ENCODE measurements around the gene MARCHF3. TPM values are rescaled to one million over a fixed set of nuclear protein-coding genes. Genes with fewer than 3 reads are reported as not detected.

Gene MARCHF3
- total RNA-seq, 1 experiment from 2014 or later: 1.1 TPM

- Histone ChIP-seq H3K4me1 (ENCODE audit: insufficient read depth, low read length, poor library complexity, severe bottlenecking) (no peaks in the 10 kb centered on the region), H3K36me3 (ENCODE audit: insufficient read depth, low read length, poor library complexity, severe bottlenecking) (no peaks in the 10 kb centered on the region), H3K27ac (ENCODE audit: low read depth, low read length, poor library complexity, severe bottlenecking) (no peak overlapping the region), H3K9me3 (ENCODE audit: low read depth, low read length, poor library complexity, severe bottlenecking) (no peaks in the 10 kb centered on the region), H3K4me3 (ENCODE audit: low read depth, low read length, poor library complexity, severe bottlenecking) (no peak overlapping the region), H3K27me3 (replicated peaks; ENCODE audit: insufficient read depth, low read depth, low read length, poor library complexity) (no peaks in the 10 kb centered on the region)
- POLR2A ChIA-PET (ENCODE audit: low non-redundant PET): no interaction called here
- no peak for DNase-seq (ENCODE audit: low spot score)
- CTCF ChIA-PET: no interaction called here
- TF ChIP-seq EZH2 (IDR thresholded peaks at IDR 0.05; ENCODE audit: borderline replicate concordance, low read depth, low read length, poor library complexity, severe bottlenecking) (no peak), CTCF (conservative IDR thresholded peaks at IDR 0.05; ENCODE audit: low read depth, low read length) (no peak)
- no TSS peak for BruUV-seq (replicated peaks)
- intact Hi-C loops (cut with micrococcal nuclease; ENCODE audit: unreplicated experiment): no loop called here
Measured at GRCh38 chr5:127015716-127016115, 14.6 kb downstream of the MARCHF3 start.

GRCh38 chr5:127014573-127014972 is 15.8 kb downstream of the MARCHF3 start:
- H3K9me3 ChIP-seq (ENCODE audit: low read depth, low read length, poor library complexity, severe bottlenecking): no peaks in the 10 kb centered on the region
- H3K4me3 ChIP-seq (ENCODE audit: low read depth, low read length, poor library complexity, severe bottlenecking): no peak overlapping the region
- H3K4me1 ChIP-seq (ENCODE audit: insufficient read depth, low read length, poor library complexity, severe bottlenecking): no peaks in the 10 kb centered on the region
- CTCF ChIA-PET: no interaction called here
- H3K36me3 ChIP-seq (ENCODE audit: insufficient read depth, low read length, poor library complexity, severe bottlenecking): no peaks in the 10 kb centered on the region
- BruUV-seq (replicated peaks): no TSS peak
- DNase-seq (ENCODE audit: low spot score): no peak
- intact Hi-C loops (cut with micrococcal nuclease; ENCODE audit: unreplicated experiment): no loop called here
- POLR2A ChIA-PET (ENCODE audit: low non-redundant PET): no interaction called here
- no peaks in the 10 kb centered on the region for H3K27me3 ChIP-seq (replicated peaks; ENCODE audit: insufficient read depth, low read depth, low read length, poor library complexity)
- no peak for TF ChIP-seq EZH2 (IDR thresholded peaks at IDR 0.05; ENCODE audit: borderline replicate concordance, low read depth, low read length, poor library complexity, severe bottlenecking)
- TF ChIP-seq CTCF (conservative IDR thresholded peaks at IDR 0.05; ENCODE audit: low read depth, low read length): no peak
- no peak overlapping the region for H3K27ac ChIP-seq (ENCODE audit: low read depth, low read length, poor library complexity, severe bottlenecking)

GRCh38 chr5:127013407-127013806 is 17.0 kb downstream of the MARCHF3 start:
- Histone ChIP-seq H3K4me1 (ENCODE audit: insufficient read depth, low read length, poor library complexity, severe bottlenecking) (no peaks in the 10 kb centered on the region), H3K27me3 (replicated peaks; ENCODE audit: insufficient read depth, low read depth, low read length, poor library complexity) (no peaks in the 10 kb centered on the region), H3K36me3 (ENCODE audit: insufficient read depth, low read length, poor library complexity, severe bottlenecking) (no peaks in the 10 kb centered on the region), H3K4me3 (ENCODE audit: low read depth, low read length, poor library complexity, severe bottlenecking) (no peak overlapping the region), H3K9me3 (ENCODE audit: low read depth, low read length, poor library complexity, severe bottlenecking) (no peaks in the 10 kb centered on the region), H3K27ac (ENCODE audit: low read depth, low read length, poor library complexity, severe bottlenecking) (no peak overlapping the region)
- no peak for DNase-seq (ENCODE audit: low spot score)
- intact Hi-C loops (cut with micrococcal nuclease; ENCODE audit: unreplicated experiment): no loop called here
- TF ChIP-seq EZH2 (IDR thresholded peaks at IDR 0.05; ENCODE audit: borderline replicate concordance, low read depth, low read length, poor library complexity, severe bottlenecking): no peak
- POLR2A ChIA-PET (ENCODE audit: low non-redundant PET): no interaction called here
- no TSS peak for BruUV-seq (replicated peaks)
- CTCF ChIA-PET: no interaction called here

- POLR2A ChIA-PET (ENCODE audit: low non-redundant PET): no interaction called here
- CTCF ChIA-PET: no interaction called here
- TF ChIP-seq EZH2 (IDR thresholded peaks at IDR 0.05; ENCODE audit: borderline replicate concordance, low read depth, low read length, poor library complexity, severe bottlenecking) (no peak), CTCF (conservative IDR thresholded peaks at IDR 0.05; ENCODE audit: low read depth, low read length) (no peak)
- Histone ChIP-seq H3K27ac (ENCODE audit: low read depth, low read length, poor library complexity, severe bottlenecking) (no peak overlapping the region), H3K9me3 (ENCODE audit: low read depth, low read length, poor library complexity, severe bottlenecking) (no peaks in the 10 kb centered on the region), H3K27me3 (replicated peaks; ENCODE audit: insufficient read depth, low read depth, low read length, poor library complexity) (no peaks in the 10 kb centered on the region), H3K4me1 (ENCODE audit: insufficient read depth, low read length, poor library complexity, severe bottlenecking) (no peaks in the 10 kb centered on the region), H3K36me3 (ENCODE audit: insufficient read depth, low read length, poor library complexity, severe bottlenecking) (no peaks in the 10 kb centered on the region), H3K4me3 (ENCODE audit: low read depth, low read length, poor library complexity, severe bottlenecking) (no peak overlapping the region)
- intact Hi-C loops (cut with micrococcal nuclease; ENCODE audit: unreplicated experiment): no loop called here
- no TSS peak for BruUV-seq (replicated peaks)
- DNase-seq (ENCODE audit: low spot score): no peak
Measured at GRCh38 chr5:127012916-127013315, 17.4 kb downstream of the MARCHF3 start.

Data from A673 (cell line).